ENCODE results near the gene FAM118B. TPM values are rescaled to one million over a fixed set of nuclear protein-coding genes. Genes with fewer than 3 reads are reported as not detected.

Gene FAM118B
- total RNA-seq, 4 donors from 2014 or later, result 12.1 to 16.1 (median 13.3) TPM

GRCh38 chr11:126310992-126311310 lies 99.4 kb downstream of the FAM118B start:
- DNase-seq (ENCODE audit: low spot score) (no peak), ATAC-seq (ENCODE audit: low FRiP score) (no peak)
- TF ChIP-seq CTCF (IDR thresholded peaks at IDR 0.05), result no peak

GRCh38 chr11:126311401-126312291 lies 100.1 kb downstream of the FAM118B start:
- DNase-seq (ENCODE audit: low spot score), result no peak

More at GRCh38 chr11:126311401-126312291, 100.1 kb downstream of the FAM118B start:
- no peak for ATAC-seq (ENCODE audit: low FRiP score)
- no peak for TF ChIP-seq CTCF (IDR thresholded peaks at IDR 0.05)

Small RNAs within 50 kb of the gene (small RNA-seq; reads per million reads assigned to genes)
- gene AP001893.2 (not detected), gene RN7SL351P (not detected), gene RNU4-86P (not detected)

Other genes with a start within 250 kb of the FAM118B start
- 100 to 1,000 TPM in 1 of 4 donors, 10 to 100 TPM in 3; 13.1 to 159 (median 43.4) TPM for gene CDON, start 148.9 kb upstream of the FAM118B start, total RNA-seq
- 10 to 100 TPM; 19.3 to 42.0 (median 24.0) TPM for gene RPUSD4, start 132 bp upstream of the FAM118B start, total RNA-seq
- 100 to 1,000 TPM in 1 of 4 donors, 10 to 100 TPM in 3; 83.5 to 109 (median 91.8) TPM for gene SRPRA, start 57.1 kb downstream of the FAM118B start, total RNA-seq
- 10 to 100 TPM; 10.2 to 27.3 (median 17.4) TPM for gene FOXRED1, start 57.4 kb downstream of the FAM118B start, total RNA-seq
- gene TIRAP, start 71.3 kb downstream of the FAM118B start, total RNA-seq, result 10 to 100 TPM in 1 of 4 donors, 1 to 10 TPM in 3; 6.0 to 17.0 (median 8.5) TPM
- gene DCPS, start 92.3 kb downstream of the FAM118B start, total RNA-seq, result 10 to 100 TPM in 2 of 4 donors, 1 to 10 TPM in 2; 8.0 to 12.4 (median 9.9) TPM
- gene ST3GAL4, start 143.9 kb downstream of the FAM118B start, total RNA-seq, result 10 to 100 TPM; 13.2 to 59.3 (median 41.9) TPM

Data from omental fat pad (tissue), 4 donors.